AG10803 (cell line): Measurements from ENCODE around the gene PILRB.
A peak's percentile ranks its signal among the peaks of the same experiment; 100 is the strongest.
"Not testable (repeated sequence)": the region's sequence is repeated elsewhere in the genome, so short reads cannot be mapped to it uniquely, and the experiment has no call there.

Source experiments
- DNase-seq: peaks from one replicate; pipeline ENCODE4 v3.0.0; 2010; ENCODE audit warnings: low read depth
- H3K4me3 ChIP-seq: 2 replicates; pipeline ENCODE4 v1.5.1; 2011; ENCODE audit warnings: mild to moderate bottlenecking, low read length, control low read depth
- TF ChIP-seq, protein P1 (sequence below): conservative IDR thresholded peaks from 2 replicates; pipeline ENCODE4 v1.5.1; 2011; ENCODE audit warnings: mild to moderate bottlenecking, low read length, control low read depth, inconsistent platforms

Gene PILRB

DNA sequence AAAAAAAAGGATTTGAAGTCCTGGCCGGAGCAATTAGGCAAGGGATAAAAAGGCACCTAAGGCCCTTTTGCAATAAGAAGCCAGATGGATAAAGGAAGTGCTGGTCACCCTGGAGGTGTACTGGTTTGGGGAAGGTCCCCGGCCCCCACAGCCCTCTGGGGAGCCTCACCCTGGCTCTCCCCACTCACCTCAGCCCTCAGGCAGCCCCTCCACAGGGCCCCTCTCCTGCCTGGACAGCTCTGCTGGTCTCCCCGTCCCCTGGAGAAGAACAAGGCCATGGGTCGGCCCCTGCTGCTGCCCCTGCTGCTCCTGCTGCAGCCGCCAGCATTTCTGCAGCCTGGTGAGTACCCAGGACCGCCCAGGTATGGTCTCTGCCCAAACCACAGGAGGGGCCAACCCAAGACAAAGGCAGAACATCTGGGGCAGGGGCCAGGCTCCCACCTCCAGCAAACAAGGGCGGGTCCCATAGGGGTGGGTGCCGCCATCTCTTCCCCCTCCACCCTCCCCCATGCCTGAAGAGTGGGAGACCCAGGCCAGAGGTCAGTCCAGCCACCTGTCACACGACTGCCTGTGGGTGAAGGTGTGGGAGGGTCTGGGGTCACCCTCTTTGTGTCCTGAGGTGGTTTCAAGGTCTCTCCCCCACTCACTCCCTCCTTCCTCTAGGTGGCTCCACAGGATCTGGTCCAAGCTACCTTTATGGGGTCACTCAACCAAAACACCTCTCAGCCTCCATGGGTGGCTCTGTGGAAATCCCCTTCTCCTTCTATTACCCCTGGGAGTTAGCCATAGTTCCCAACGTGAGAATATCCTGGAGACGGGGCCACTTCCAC lies at the start of gene PILRB:
TSS of gene PILRB (plus strand) at position 91 of the 830 bp plus-strand sequence. CDS start at position 277, 186 bp downstream.
- no peak within 1 kb of the TSS for H3K4me3 ChIP-seq
- no peak for DNase-seq
- TF ChIP-seq, protein P1, sequence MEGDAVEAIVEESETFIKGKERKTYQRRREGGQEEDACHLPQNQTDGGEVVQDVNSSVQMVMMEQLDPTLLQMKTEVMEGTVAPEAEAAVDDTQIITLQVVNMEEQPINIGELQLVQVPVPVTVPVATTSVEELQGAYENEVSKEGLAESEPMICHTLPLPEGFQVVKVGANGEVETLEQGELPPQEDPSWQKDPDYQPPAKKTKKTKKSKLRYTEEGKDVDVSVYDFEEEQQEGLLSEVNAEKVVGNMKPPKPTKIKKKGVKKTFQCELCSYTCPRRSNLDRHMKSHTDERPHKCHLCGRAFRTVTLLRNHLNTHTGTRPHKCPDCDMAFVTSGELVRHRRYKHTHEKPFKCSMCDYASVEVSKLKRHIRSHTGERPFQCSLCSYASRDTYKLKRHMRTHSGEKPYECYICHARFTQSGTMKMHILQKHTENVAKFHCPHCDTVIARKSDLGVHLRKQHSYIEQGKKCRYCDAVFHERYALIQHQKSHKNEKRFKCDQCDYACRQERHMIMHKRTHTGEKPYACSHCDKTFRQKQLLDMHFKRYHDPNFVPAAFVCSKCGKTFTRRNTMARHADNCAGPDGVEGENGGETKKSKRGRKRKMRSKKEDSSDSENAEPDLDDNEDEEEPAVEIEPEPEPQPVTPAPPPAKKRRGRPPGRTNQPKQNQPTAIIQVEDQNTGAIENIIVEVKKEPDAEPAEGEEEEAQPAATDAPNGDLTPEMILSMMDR: no peak

DNA sequence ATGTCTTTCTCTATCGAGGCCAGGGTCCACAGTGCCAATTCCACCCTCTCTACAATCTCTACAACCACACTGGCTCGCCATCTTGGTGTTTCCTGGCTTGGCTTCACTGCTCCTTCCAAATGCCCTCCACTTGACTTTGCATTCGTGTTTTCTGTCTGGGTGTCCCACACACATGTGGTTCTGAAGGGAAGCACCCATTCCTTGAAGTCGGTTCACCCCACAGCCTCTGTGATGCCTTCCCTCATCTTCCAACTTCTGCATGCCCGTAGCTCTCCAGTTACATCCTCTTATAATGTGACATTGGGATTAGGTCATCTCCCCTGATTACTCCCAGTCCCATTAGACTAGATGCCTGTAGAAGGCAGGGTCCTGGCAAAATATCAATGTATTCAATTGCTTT lies 39.6 kb upstream of the PILRB start:
- DNase-seq, H3K4me3 ChIP-seq: not testable (repeated sequence)

DNA sequence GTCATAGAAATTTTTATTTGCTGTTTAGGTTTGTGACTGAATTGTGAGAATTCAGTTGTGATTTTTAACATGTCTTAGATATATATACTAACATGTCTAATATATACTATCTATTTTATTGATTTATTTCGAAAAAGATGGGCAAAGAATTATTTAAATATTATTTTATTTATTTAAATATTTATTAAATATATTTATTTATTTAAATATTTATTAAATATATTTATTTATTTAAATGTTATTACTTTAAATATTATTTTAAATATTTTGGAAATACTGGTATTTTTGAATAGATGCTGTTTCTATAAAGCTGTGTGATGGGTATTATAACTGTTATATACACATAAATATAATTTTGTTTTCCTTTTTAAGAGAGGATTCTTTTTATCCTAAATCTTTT lies 36.3 kb upstream of the PILRB start:
- H3K4me3 ChIP-seq, DNase-seq: not testable (repeated sequence)

DNA sequence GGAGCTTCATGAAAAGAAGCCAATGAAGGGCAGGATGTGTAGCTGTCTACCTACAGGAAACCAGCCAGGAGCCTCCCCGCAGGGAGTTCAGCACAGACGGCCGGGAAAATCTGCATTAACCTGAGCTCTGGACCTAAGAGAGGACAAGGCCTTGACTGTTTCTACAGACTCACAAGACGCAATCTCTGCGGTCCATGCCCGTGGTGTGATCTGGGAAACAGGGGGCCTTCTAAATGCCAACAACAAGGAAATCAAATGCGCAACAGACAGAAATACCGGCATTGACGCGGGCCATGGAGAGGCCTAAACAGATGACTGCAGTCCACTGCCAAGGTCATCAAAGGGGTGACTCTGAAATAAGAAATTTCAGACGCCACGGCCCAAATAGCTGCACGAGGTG lies 33.7 kb upstream of the PILRB start:
- H3K4me3 ChIP-seq, DNase-seq: not testable (repeated sequence)

DNA sequence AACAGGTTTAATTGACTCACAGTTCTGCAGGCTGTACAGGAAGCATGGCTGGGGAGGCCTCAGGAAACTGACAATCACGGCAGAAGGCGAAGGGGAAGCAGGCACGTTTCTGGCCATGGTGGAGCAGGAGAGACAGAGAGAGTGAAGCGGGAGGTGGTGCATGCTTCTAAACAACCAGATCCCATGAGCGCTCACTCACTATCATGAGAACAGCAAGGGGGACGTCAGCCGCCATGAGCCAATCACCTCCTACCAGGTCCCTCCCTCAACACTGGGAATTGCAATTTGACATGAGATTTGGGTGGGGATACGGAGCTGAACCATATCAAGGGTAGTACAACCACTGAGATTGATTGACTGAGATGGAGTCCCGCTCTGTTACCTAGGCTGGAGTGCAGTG lies 32.2 kb upstream of the PILRB start:
- not testable (repeated sequence) for H3K4me3 ChIP-seq, DNase-seq

DNA sequence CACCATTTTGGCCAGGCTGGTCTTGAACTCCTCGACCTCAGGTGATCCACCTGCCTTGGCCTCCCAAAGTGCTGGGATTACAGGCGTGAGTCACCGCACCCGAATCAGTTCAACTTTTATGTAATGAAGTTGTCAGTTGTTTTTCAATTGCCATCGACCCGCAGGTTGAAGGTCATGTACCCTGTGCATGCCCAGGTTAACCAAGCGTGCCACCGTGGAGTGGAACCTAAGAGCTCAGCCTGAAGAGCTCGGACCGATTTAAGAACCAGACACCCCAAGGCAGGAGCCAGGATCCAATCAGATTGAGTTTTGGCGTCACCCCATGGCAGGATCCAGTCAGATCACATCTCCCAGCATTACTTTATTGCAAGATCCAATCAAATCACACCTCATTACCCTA lies 31.0 kb upstream of the PILRB start:
- not testable (repeated sequence) for DNase-seq, H3K4me3 ChIP-seq

DNA sequence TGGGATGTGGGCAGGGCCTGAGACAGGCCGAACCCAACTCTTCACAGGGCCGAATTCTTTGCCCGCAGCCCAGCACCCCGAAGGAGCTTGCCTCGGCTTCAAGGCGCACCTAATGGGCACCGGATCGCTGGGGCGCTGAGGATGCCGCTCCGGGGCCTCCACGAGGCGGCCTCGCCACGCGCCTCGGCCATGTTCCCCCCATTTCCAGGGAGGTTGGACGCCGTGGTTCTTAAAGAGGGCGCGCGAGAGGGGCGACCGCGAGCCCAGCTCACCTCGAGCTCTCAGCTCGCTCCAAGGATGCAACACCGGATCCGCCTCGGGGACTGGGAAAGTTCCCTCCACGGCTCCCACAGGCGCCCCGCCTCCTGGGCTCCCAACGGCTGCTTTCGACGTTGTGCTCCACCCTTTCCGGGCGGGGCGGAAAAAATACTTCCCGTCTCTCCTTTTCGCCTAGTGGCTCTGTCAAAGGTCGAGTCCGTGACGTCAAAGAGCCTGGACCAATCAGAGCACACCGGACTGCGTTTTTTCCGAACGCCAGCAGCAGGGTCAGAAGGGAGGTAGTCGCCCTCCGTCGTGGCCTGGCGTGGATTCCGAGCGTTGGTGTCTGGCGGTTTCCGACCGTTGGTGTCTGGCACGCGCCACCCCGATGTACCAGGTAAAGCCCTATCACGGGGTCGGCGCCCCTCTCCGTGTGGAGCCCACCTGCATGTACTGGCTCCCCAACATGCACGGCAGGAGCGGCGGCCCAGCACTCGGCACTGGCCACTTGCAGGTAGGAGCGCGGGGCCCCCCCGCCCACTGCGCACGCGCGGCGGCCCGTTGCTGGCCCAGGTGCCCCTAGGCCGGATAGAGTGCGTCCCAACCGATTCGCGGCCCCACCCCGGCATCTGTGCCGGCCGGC lies 22.1 kb upstream of the PILRB start:
- peak overlapping the region; percentile 75 for H3K4me3 ChIP-seq
- peak; percentile 89 for DNase-seq

DNA sequence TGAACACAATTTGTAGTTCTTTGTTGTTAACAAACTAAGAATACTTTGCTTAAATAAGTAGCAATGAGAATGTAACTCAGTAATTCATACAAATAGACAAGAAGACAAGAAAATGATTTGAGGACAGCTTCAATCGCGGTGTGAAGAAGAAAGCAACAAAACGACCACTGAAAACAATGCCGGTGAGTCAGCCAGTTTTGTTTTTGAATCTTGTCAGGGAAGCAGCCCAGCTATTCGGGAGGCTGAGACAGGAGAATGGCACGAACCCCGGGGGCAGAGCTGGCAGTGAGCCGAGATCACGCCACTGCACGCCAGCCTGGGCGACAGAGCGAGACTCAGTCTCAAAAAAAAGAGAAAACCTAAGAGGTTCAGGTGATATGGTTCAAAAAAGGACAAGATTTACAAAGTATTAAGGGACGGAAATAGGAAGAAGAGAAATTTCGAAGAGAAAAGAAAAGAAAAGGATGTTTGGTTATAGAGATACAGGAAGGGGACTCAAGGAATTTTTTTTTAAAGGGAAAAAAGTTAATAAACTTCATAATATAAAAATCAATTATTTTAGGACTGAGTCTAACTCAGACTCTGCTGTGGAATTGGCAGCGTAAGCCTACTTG lies 19.7 kb upstream of the PILRB start:
- not testable (repeated sequence) for DNase-seq, H3K4me3 ChIP-seq

DNA sequence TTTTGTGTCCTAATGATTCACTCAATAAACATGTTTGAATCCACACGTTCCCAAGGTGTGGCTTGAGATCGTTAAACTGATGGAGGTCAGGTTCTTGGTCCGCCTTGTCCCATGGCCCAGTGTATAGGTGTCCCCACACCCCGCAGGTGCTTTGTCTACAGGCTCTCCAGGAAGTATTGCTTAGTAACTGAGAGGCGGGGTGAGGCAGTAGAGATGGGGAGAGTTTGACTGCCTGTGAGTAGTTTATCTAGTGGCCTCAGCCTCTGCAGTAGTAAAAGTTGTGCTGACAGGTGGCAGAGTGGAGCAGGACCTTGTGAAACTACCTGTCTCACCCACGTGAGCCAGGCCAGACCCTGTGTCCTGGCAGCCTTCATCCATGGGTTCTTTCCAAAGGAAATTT lies 16.6 kb upstream of the PILRB start:
- not testable (repeated sequence) for H3K4me3 ChIP-seq, DNase-seq

DNA sequence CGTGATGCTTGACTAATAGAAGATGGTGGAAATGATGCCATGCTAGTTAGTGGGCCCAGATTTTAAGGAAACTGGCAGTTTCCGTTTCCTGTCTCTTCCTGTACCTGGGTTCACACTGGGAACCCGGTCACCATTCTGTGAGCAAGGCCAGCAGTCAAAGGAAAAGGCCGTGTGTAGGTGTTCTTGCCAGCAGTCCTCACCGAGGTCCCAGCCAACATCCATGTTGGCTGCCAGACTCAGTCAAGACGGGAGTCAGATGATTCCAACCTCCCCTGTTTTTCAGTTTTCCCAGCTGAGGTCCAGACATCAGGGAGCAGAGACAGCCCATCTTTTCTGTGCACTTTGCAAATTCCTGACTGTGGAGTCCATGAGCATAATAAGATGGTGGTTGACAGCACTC lies 15.2 kb upstream of the PILRB start:
- no peak overlapping the region for H3K4me3 ChIP-seq
- DNase-seq: no peak
- TF ChIP-seq, protein P1: no peak

DNA sequence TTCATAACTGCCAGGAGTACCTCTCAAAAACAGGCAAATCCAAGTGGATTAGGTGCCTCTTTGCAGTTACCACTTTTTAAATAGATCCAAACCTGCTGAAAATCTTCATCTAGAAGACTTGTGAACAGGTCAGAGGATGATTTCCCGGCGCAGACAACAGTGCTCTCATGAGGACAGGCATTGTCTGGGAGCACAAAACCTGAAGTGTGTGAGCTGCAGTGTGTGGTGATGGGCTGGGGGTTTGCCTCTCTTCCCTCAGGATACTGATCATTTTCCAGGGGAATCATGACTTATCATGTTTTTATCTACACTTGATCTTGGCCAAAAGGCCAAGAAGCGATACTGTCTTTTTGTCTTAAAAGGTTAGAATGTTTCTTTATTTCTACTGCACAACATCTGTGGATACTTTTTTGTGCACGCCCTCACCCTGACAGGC lies 13.8 kb upstream of the PILRB start:
- H3K4me3 ChIP-seq, DNase-seq: not testable (repeated sequence)
